Measurements from ENCODE around the gene DEFB110. TPM values are rescaled to one million over a fixed set of nuclear protein-coding genes. Genes with fewer than 3 reads are reported as not detected.

The DEFB110 gene
- total RNA-seq, 1 experiment from 2014 or later: not detected

DNA sequence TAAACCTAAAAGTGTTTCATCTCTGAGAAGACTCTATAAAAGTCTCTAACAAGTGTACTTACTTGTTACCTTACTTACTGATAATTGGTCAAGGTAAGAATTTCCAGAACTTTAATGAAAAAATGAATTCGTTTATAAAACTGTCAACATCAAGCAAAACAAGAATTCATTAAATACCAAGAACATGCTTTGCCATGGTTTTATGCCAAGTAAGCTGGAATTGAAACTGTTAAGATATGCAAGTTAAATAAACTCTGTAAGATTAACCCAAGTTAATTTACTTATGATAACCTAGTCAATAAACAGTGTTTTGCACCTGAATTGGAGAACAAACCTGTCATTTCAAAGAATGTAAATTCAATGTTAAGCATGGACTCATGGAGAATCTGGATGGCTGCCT lies 35.2 kb downstream of the DEFB110 start:
- no peak overlapping the region for H3K4me3 ChIP-seq
- H3K36me3 ChIP-seq: no peaks in the 10 kb centered on the region
- no peaks in the 10 kb centered on the region for H3K9me3 ChIP-seq (replicated peaks)
- no peaks in the 10 kb centered on the region for H3K27me3 ChIP-seq (replicated peaks)
- no peak for DNase-seq (ENCODE audit: low read depth in 1 of 2, low spot score in 2 of 2)
- no peak overlapping the region for H3K27ac ChIP-seq
- no peaks in the 10 kb centered on the region for H3K4me1 ChIP-seq (replicated peaks)

DNA sequence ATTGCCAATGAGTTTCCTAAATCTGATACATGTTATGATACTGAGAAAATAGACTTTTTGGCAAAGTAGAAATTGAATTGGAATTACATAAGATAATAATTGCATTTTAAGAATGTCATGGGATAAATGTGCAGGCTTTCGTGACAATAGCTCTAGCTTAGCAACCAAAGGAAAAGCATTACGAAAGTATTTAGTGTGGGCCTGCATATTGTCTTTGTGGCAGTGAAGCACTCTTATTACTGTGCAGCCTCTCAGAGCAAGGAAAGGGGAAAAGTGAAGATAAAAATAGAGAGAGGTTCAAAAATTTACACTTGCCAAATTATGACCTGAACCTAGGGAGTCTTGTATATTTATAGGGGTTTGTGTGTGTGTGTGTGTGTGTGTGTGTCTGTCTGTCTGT lies 39.7 kb downstream of the DEFB110 start:
- no peak for DNase-seq (ENCODE audit: low read depth in 1 of 2, low spot score in 2 of 2)
- Histone ChIP-seq H3K9me3 (replicated peaks) (no peaks in the 10 kb centered on the region), H3K36me3 (no peaks in the 10 kb centered on the region), H3K4me1 (replicated peaks) (no peaks in the 10 kb centered on the region), H3K27ac (no peak overlapping the region), H3K27me3 (replicated peaks) (no peaks in the 10 kb centered on the region), H3K4me3 (no peak overlapping the region)

DNA sequence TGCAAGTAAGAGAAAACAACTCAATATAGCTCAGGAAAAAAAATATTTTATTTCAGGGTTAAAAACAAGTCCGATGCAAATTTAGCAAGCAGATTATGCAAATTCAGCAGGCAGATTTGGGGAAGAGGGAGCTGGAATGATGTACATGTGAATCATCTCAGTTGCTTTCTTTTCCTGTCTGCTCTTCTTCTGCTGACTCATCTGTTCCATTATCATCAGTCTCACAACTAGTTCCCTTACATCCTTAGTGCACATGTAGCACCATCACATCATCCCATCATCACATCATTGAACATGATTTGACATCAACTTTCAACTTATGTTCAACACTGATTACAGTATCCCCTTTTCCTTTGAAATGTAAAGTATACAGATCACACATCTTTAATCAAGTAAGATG lies 40.9 kb downstream of the DEFB110 start:
- no peaks in the 10 kb centered on the region for H3K4me1 ChIP-seq (replicated peaks)
- H3K27ac ChIP-seq: no peak overlapping the region
- no peaks in the 10 kb centered on the region for H3K27me3 ChIP-seq (replicated peaks)
- no peak overlapping the region for H3K4me3 ChIP-seq
- H3K9me3 ChIP-seq (replicated peaks): no peaks in the 10 kb centered on the region
- H3K36me3 ChIP-seq: no peaks in the 10 kb centered on the region
- no peak for DNase-seq (ENCODE audit: low read depth in 1 of 2, low spot score in 2 of 2)

DNA sequence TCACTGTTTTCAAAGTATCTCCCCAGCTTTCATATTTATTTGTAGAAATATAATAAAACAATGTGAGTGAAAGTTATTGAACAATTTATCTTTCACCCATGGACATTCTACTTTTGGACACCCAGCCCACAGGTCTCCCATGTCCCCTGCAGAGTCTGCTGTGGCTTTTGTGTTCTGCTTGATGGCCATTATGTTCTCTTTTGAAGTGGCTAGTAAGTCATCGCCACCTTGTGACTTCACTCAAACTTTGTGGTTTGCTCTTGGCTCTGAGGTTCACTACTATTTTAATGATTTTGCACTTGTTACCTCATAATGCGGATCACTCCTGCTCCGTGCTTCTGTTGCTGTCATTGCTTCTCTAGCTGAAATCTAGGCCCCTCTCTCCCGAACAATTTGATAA lies 42.2 kb downstream of the DEFB110 start:
- DNase-seq (ENCODE audit: low read depth in 1 of 2, low spot score in 2 of 2): no peak
- Histone ChIP-seq H3K9me3 (replicated peaks) (no peaks in the 10 kb centered on the region), H3K27me3 (replicated peaks) (no peaks in the 10 kb centered on the region), H3K27ac (no peak overlapping the region), H3K36me3 (no peaks in the 10 kb centered on the region), H3K4me3 (no peak overlapping the region), H3K4me1 (replicated peaks) (no peaks in the 10 kb centered on the region)

DNA sequence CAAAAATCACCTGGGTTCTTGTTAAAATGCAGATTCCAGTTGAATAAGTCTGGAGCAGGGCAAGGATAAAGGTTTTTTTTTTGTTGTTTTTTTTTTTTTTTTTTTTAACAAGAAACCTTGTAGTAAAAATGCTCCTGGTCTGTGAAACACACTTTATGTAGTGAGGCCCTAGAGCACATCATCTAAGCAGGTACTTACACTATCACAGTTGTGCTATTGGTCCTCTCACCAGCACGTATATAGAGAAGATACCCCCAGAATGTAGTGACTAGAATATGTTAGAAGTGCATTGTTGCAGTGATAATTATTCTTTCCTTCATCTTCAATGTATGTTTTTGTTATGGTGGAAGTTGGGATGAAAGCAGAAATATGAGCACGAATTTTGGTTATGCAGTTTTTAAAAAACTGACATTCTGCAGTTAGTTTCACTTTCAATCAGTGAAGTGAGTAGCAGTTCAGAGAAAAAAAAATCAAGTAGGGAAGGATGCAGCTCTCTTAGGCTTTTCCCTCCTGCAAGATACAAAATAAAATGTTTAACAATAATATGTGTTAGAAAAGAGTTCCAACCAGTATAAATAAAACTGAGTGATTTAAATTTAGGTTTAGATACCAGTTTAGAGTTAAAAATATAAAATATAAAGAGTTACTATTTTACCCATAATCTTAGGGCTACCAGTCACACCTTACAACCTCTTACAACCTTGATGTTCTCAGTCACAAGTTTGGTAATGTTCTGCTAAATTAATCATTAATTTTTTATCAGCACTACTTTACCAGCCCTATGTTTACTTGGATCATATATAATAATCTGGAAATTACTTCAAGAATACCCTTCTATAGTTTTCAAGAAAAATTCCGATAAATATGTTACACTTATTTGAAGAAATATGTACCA lies 43.2 kb downstream of the DEFB110 start:
- Histone ChIP-seq H3K27ac (no peak overlapping the region), H3K27me3 (replicated peaks) (no peaks in the 10 kb centered on the region), H3K9me3 (replicated peaks) (no peaks in the 10 kb centered on the region), H3K36me3 (no peaks in the 10 kb centered on the region), H3K4me3 (no peak overlapping the region), H3K4me1 (replicated peaks) (no peaks in the 10 kb centered on the region)
- no peak for DNase-seq (ENCODE audit: low read depth in 1 of 2, low spot score in 2 of 2)

DNA sequence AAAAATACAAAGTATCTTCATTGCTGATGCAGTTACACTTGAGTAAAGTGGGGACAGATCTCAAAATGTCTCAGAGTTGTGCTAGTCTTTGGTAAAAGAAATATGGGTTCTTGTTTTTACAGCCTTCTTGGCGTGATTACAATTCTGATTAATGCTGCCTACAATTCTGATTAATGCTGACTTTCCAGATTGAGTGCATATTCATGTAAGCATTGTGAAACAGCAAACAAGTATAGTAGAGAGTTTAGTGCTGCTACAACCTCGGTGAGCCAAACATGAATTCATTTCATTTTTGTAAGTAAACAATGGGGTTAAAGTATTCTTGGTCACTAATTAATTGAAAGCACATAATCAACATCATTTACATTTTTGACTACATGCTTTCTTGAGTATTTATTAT lies 52.2 kb downstream of the DEFB110 start, which contains the start of gene DEFB113:
Gene DEFB113 (minus strand): TSS at position 21 of the 400 bp plus-strand sequence. CDS start 0 bp downstream, at position 21.
- Histone ChIP-seq H3K4me1 (replicated peaks) (no peaks in the 10 kb centered on the region), H3K4me3 (no peak within 1 kb of the TSS), H3K9me3 (replicated peaks) (no peaks in the 10 kb centered on the region), H3K36me3 (no peaks in the 10 kb centered on the region), H3K27me3 (replicated peaks) (no peaks in the 10 kb centered on the region), H3K27ac (no peak within 1 kb of the TSS)
- DNase-seq (ENCODE audit: low read depth in 1 of 2, low spot score in 2 of 2): no peak

Other genes starting within 250 kb of the DEFB110 start
- not detected in 2 replicates for gene PGK2, start 234.7 kb downstream of the DEFB110 start, total RNA-seq (2014; rRNA removed; shearing (Covaris generic))
- not detected in 2 replicates for gene CRISP1, start 155.5 kb downstream of the DEFB110 start, total RNA-seq (2014; rRNA removed; shearing (Covaris generic))
- gene DEFB114, start 57.8 kb downstream of the DEFB110 start, total RNA-seq (2014; rRNA removed; shearing (Covaris generic)): not detected in 2 replicates
- not detected in 2 replicates for gene DEFB113, start 52.4 kb downstream of the DEFB110 start, total RNA-seq (2014; rRNA removed; shearing (Covaris generic))
- not detected in 2 replicates for gene DEFB112, start 27.9 kb upstream of the DEFB110 start, total RNA-seq (2014; rRNA removed; shearing (Covaris generic))